ENCODE data around the gene P2RX2.

- TF ChIP-seq CTCF (IDR thresholded peaks at IDR 0.05) = peak; percentile 82 to 88 (median 84)
- no peak for TF ChIP-seq EP300 (IDR thresholded peaks at IDR 0.05)
- TF ChIP-seq POLR2A (IDR thresholded peaks at IDR 0.05) = no peak
Observed at GRCh38 chr12:132614861-132615578, 3.6 kb upstream of the P2RX2 start.
